GM18873 (cell line): ENCODE results near the gene STK16.

Experiments used
- ATAC-seq: cut with Tn5 transposase; IDR thresholded peaks from one replicate; pipeline ENCODE4 v1.9.1; 2021; ENCODE audit warnings: mild to moderate bottlenecking, moderate library complexity, moderate number of reproducible peaks; ENCODE audit not compliant: unreplicated experiment, low FRiP score

The STK16 gene

GRCh38 chr2:219213486-219214071 lies 31.7 kb upstream of the STK16 start:
- no peak for ATAC-seq

- no peak for ATAC-seq
These were observed 31.1 kb upstream of the STK16 start for GRCh38 chr2:219214141-219214540.

- no peak for ATAC-seq
These were observed 30.5 kb upstream of the STK16 start for GRCh38 chr2:219214786-219215185.

GRCh38 chr2:219215871-219216534 lies 29.3 kb upstream of the STK16 start:
- ATAC-seq, result no peak

GRCh38 chr2:219216535-219216915 lies 28.8 kb upstream of the STK16 start:
- no peak for ATAC-seq

GRCh38 chr2:219218217-219218731 lies 27.0 kb upstream of the STK16 start:
- ATAC-seq, result peak; percentile 26

GRCh38 chr2:219218732-219219701 lies 26.3 kb upstream of the STK16 start, which contains the start of gene ABCB6:
Gene ABCB6, minus strand, starts transcription at chr2:219218958. Its CDS starts 285 bp downstream, at chr2:219218673.
- peak; percentile 51 for ATAC-seq

- ATAC-seq, result no peak
These were observed 25.3 kb upstream of the STK16 start for GRCh38 chr2:219219784-219220532.

GRCh38 chr2:219220652-219221402 lies 24.5 kb upstream of the STK16 start:
- no peak for ATAC-seq

- ATAC-seq, result no peak
These were observed 23.2 kb upstream of the STK16 start for GRCh38 chr2:219221957-219222518.

- ATAC-seq, result no peak
These were observed 21.3 kb upstream of the STK16 start for GRCh38 chr2:219223831-219224610.

GRCh38 chr2:219225350-219225749 lies 19.9 kb upstream of the STK16 start:
- no peak for ATAC-seq

GRCh38 chr2:219228041-219228910 lies 17.0 kb upstream of the STK16 start:
- no peak for ATAC-seq

- peak; percentile 0 for ATAC-seq
These were observed 16.4 kb upstream of the STK16 start for GRCh38 chr2:219228911-219229304.

GRCh38 chr2:219229305-219230058 lies 15.8 kb upstream of the STK16 start, which contains the start of the genes ANKZF1 and ATG9A:
Gene ANKZF1, plus strand, starts transcription at chr2:219229806. Its CDS starts 452 bp downstream, at chr2:219230258.
Gene ATG9A, minus strand, starts transcription at chr2:219229636. Its CDS starts 1,612 bp downstream, at chr2:219228024.
- peak; percentile 95 for ATAC-seq

- ATAC-seq, result peak; percentile 1
These were observed 15.2 kb upstream of the STK16 start for GRCh38 chr2:219230059-219230540.
